Gastroesophageal sphincter (tissue), 4 donors: ENCODE data around the gene LRRC15. TPM values are rescaled to one million over a fixed set of nuclear protein-coding genes. Genes with fewer than 3 reads are reported as not detected.
A peak's percentile ranks its signal among the peaks of the same experiment; 100 is the strongest.

Experiments used
- ATAC-seq: fragments of 150-250 bp; one replicate; pipeline ENCODE4 v1.9.1; 2016; ENCODE audit warnings: mild to moderate bottlenecking, moderate library complexity
- H3K27ac ChIP-seq, 4 donors: fragments of 200-600 bp; sonication (generic) in 3 of 4; 1 replicate in 3 of 4; 2 replicates in 1 of 4; pipeline ENCODE4 v1.5.1; 2016 to 2019
- H3K27me3 ChIP-seq: fragments of 200-600 bp; sonication (generic); one replicate; pipeline ENCODE4 v1.5.1; 2019
- H3K36me3 ChIP-seq, 2 donors: fragments of 200-600 bp; sonication (generic); one replicate each; pipeline ENCODE4 v1.5.1; 2019; ENCODE audit warnings: control low read depth in 1 of 2
- H3K4me1 ChIP-seq, 3 donors: fragments of 200-600 bp; sonication (generic); 1 replicate in 2 of 3; 2 replicates in 1 of 3; pipeline ENCODE4 v1.5.1; 2016 to 2019; ENCODE audit warnings: control low read depth in 2 of 3
- H3K4me3 ChIP-seq, 2 donors: fragments of 200-600 bp; sonication (generic); one replicate each; pipeline ENCODE4 v1.5.1; 2019; ENCODE audit warnings: mild to moderate bottlenecking in 1 of 2, moderate library complexity in 1 of 2
- H3K9me3 ChIP-seq, 3 donors: fragments of 200-600 bp; sonication (generic); one replicate each; pipeline ENCODE4 v1.5.1; 2017 to 2019; ENCODE audit warnings: control low read depth in 2 of 3
- EP300 ChIP-seq: sonication (generic); formaldehyde crosslinking; IDR thresholded peaks from one replicate; pipeline ENCODE4 v1.6.1; 2017; ENCODE audit warnings: antibody characterized with exemption, mild to moderate bottlenecking
- POLR2A ChIP-seq, 2 donors: fragments of 450-650 bp; IDR thresholded peaks; one replicate each; pipeline ENCODE4 v1.6.1; 2017; ENCODE audit warnings: antibody characterized with exemption in 2 of 2, mild to moderate bottlenecking in 2 of 2, moderate library complexity in 1 of 2
- POLR2AphosphoS5 ChIP-seq: sonication (generic); formaldehyde crosslinking; IDR thresholded peaks from one replicate; pipeline ENCODE4 v1.6.1; 2017; ENCODE audit warnings: antibody characterized with exemption
- WGBS, 2 donors: methylation state at CpG; one replicate each; pipeline ENCODE4 v1.1.5; 2018; ENCODE audit warnings: low coverage in 1 of 2; 5-methylcytosine and 5-hydroxymethylcytosine counted together
- total RNA-seq, 4 donors: library from RNA; depleted of rRNA; stranded (reverse); fragments of >200 nt; gene quantifications; one replicate each; pipeline ENCODE4 v1.1.0, GENCODE V29; 2016
- TF ChIP-seq, protein P1 (sequence below), 4 experiments: fragments of 200-600 bp in 2 of 4; fragments of 450-650 bp in 2 of 4; sonication (generic) in 1 of 4; IDR thresholded peaks; one replicate each; pipeline ENCODE4 v1.5.1; 2017 to 2019; ENCODE audit warnings: antibody characterized with exemption in 4 of 4, mild to moderate bottlenecking in 2 of 4, moderate library complexity in 2 of 4

The LRRC15 gene
- total RNA-seq, 4 donors from 2014 or later, result 0.42 to 0.67 (median 0.49) TPM; not detected in 1

DNA sequence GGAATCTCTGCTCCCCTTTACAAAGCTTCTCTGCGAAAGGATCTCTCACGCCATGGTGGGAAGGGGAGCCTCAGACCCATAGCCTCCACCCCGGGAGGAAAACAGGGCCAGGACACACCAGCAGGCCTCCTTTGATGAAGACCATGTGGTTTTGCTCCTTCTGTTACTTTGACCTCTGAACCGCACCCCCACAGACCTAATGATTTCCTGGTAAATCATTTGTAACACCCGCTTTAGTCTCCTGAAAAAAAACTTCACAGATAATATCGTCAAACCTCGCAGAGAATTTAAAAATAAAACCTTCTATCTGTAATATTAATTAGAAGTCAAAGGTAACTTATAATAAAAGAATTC, 36.7 kb downstream of the LRRC15 start:
- H3K4me3 ChIP-seq, result no peak overlapping the region
- H3K27me3 ChIP-seq, result peaks cover 20% of the 10 kb centered on the region
- H3K27ac ChIP-seq, result no peak overlapping the region
- TF ChIP-seq EP300, result no peak
- TF ChIP-seq, protein P1, sequence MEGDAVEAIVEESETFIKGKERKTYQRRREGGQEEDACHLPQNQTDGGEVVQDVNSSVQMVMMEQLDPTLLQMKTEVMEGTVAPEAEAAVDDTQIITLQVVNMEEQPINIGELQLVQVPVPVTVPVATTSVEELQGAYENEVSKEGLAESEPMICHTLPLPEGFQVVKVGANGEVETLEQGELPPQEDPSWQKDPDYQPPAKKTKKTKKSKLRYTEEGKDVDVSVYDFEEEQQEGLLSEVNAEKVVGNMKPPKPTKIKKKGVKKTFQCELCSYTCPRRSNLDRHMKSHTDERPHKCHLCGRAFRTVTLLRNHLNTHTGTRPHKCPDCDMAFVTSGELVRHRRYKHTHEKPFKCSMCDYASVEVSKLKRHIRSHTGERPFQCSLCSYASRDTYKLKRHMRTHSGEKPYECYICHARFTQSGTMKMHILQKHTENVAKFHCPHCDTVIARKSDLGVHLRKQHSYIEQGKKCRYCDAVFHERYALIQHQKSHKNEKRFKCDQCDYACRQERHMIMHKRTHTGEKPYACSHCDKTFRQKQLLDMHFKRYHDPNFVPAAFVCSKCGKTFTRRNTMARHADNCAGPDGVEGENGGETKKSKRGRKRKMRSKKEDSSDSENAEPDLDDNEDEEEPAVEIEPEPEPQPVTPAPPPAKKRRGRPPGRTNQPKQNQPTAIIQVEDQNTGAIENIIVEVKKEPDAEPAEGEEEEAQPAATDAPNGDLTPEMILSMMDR (IDR thresholded peaks at IDR 0.05), result no peak
- no peak for TF ChIP-seq POLR2AphosphoS5
- TF ChIP-seq POLR2A (IDR thresholded peaks at IDR 0.05), result no peak
- no peaks in the 10 kb centered on the region for H3K9me3 ChIP-seq
- ATAC-seq, result no peak
- no peaks in the 10 kb centered on the region for H3K36me3 ChIP-seq
- peaks cover 0 to 35% (median 8%) of the 10 kb centered on the region in 3 donors for H3K4me1 ChIP-seq
- WGBS, 2 donors, result 76 to 94% methylated on average over 5 to 7 of the region's 7 CpGs

- H3K4me1 ChIP-seq, result peaks cover 0 to 35% (median 8%) of the 10 kb centered on the region in 3 donors
- peaks cover 11% of the 10 kb centered on the region for H3K27me3 ChIP-seq
- no peak overlapping the region for H3K4me3 ChIP-seq
- peak; percentile 52 for ATAC-seq
- H3K27ac ChIP-seq, result peak overlapping the region in 3 of 4 donors; percentile 20 to 41 (median 37)
- TF ChIP-seq POLR2AphosphoS5 (no peak), POLR2A (IDR thresholded peaks at IDR 0.05) (no peak), EP300 (no peak)
- TF ChIP-seq, protein P1 (IDR thresholded peaks at IDR 0.05), result no peak
- H3K36me3 ChIP-seq, result no peaks in the 10 kb centered on the region
- H3K9me3 ChIP-seq, result no peaks in the 10 kb centered on the region
- 39 to 55% methylated on average over 3 to 4 of the region's 4 CpGs for WGBS, 2 donors
Measured at GRCh38 chr3:194330579-194330978, 39.0 kb downstream of the LRRC15 start.

DNA sequence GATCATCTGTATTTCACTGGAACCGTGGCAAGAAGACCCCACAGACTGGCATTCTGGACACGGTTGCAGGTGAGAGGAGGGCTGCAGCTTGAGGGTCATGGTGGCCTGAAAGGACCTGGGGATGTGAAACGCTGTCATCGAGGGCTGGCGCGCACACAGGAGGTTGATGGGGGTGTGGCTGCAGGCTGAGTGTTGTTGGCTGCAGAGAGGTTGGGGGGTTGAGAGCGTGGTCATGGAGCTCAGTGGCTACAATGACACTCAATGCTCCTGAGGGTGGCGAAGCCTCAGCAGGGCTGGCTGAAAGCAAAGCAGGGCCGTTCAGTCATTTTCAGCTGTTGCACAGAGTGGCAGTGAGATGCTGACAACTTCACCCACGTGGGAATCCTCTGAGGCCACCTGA, 39.4 kb downstream of the LRRC15 start:
- no peak overlapping the region for H3K4me3 ChIP-seq
- H3K27me3 ChIP-seq, result peaks cover 12% of the 10 kb centered on the region
- no peak for ATAC-seq
- H3K36me3 ChIP-seq, result no peaks in the 10 kb centered on the region
- H3K4me1 ChIP-seq, result peaks cover 0 to 35% (median 8%) of the 10 kb centered on the region in 3 donors
- 89% methylated on average over 8 of the region's 10 CpGs; no CpG with 5 or more reads in 1 of the 2 donors for WGBS, 2 donors
- TF ChIP-seq, protein P1 (IDR thresholded peaks at IDR 0.05), result no peak
- no peak for TF ChIP-seq POLR2A (IDR thresholded peaks at IDR 0.05)
- TF ChIP-seq POLR2AphosphoS5, result no peak
- no peak for TF ChIP-seq EP300
- H3K27ac ChIP-seq, result peak overlapping the region in 3 of 4 donors; percentile 20 to 41 (median 37)
- H3K9me3 ChIP-seq, result no peaks in the 10 kb centered on the region

DNA sequence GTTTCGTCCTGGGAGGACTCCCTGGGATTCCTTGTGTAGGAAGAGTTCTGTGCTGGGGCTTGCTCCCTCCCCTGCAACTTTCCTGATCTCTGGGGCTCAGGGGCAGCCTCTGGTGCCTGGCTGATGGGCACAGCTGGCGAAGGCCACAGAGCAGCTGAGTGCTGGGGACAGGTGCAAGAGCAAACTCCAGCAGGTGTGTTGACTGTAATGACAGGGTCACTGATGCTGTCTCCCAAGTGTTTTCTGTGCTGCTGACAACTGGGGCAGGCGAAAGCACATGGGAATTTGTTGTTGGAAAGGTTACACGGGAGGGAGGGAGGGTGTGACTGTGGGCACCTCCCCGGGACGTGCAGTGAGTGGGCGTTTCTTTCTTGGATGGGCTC, 40.0 kb downstream of the LRRC15 start:
- Histone ChIP-seq H3K4me3 (no peak overlapping the region), H3K27ac (peak overlapping the region in 1 of 4 donors; percentile 41), H3K36me3 (no peaks in the 10 kb centered on the region), H3K9me3 (no peaks in the 10 kb centered on the region), H3K27me3 (peaks cover 12% of the 10 kb centered on the region), H3K4me1 (peaks cover 0 to 36% (median 8%) of the 10 kb centered on the region in 3 donors)
- ATAC-seq, result no peak
- 80 to 100% methylated on average over 1 of the region's 7 CpGs for WGBS, 2 donors
- no peak for TF ChIP-seq POLR2AphosphoS5

DNA sequence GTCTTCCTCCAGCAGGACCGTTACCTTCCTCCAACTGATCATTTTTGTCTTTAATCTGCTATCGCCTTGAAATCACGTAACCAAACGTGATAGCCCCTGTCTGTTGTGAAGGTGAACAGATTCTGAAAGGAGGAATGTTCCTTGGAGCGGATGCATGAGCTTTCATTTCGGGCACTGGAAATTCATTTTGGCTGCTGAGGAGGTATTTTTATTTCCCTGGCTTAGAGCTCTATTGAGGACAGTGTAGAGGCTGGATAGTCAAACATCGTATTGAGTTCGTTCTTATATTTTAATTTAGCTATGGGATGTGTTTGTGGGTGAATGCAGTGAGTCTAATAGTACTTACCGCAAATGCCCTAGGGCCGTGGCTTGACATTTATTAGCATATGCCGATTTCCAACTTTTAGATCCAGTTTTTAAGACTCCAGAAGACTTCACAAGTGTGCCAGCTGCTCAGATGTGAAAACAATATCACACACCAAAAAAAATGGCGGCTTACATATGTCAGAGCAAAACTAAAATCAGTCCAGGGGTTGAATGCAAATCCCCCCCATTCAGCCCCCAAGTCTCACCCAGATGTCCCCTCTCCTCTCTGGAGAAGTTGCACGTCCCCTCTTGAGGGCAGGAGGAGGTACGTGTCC, 40.5 kb downstream of the LRRC15 start:
- TF ChIP-seq EP300, result no peak
- TF ChIP-seq, protein P1 (IDR thresholded peaks at IDR 0.05), result no peak
- TF ChIP-seq POLR2AphosphoS5, result no peak
- no peak for TF ChIP-seq POLR2A (IDR thresholded peaks at IDR 0.05)
- no peaks in the 10 kb centered on the region for H3K9me3 ChIP-seq
- WGBS, 2 donors, result 72 to 77% methylated on average over 9 to 13 of the region's 14 CpGs
- H3K27ac ChIP-seq, result no peak overlapping the region
- H3K4me3 ChIP-seq, result no peak overlapping the region
- no peak for ATAC-seq
- peaks cover 0 to 41% (median 9%) of the 10 kb centered on the region in 3 donors for H3K4me1 ChIP-seq
- no peaks in the 10 kb centered on the region for H3K36me3 ChIP-seq
- H3K27me3 ChIP-seq, result peaks cover 12% of the 10 kb centered on the region
